Measurements from ENCODE around the gene LINGO4. TPM values are rescaled to one million over a fixed set of nuclear protein-coding genes. Genes with fewer than 3 reads are reported as not detected.

LINGO4 gene
- total and polyA plus RNA-seq, 2 of the 13 experiments (the other 11 are each of a cell fraction or from before 2014, with no cell fraction given) = 0.02 to 0.05 TPM

DNA sequence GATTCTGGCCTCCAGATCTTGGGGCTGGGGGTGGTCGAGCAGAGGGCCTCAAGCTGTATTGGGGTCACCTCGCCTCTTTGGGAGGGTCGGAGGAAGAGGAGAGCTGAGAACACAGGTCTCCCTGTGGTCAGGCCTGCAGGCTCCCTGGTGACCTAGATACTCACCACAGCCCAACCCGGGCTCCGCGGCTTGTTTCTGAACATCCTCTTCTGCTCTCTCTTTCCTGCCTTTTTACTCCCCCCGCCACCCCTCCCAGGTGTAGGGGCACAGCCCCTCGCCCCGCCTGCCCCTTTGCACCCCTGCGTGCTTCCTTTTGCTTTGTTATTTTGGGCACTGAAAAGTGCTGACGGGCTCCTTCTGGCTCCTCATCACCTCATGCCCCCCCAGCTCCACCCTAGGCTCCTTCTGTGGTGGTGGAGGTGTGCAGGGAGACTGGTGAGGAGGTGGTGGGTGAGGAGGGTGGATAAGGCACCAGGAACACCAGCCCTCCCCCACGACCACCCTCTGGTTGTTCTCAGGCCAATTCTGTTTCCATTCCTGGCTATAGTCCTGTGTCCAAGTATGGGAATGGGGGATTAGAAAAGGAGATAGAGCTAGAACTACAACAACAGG lies 10.6 kb upstream of the LINGO4 start:
- ChIA-PET POLR2A (no interaction called here), CTCF (ENCODE audit: low intra/inter-chr PET ratio, low total read pairs) (no interaction called here)
- WGBS (ENCODE audit: low lambda C conversion rate) = 87% methylated on average over 12 of the region's 12 CpGs
- Histone ChIP-seq H3K79me2 (ENCODE audit: insufficient read depth, low read length) (no peaks in the 10 kb centered on the region), H3K4me2 (ENCODE audit: low read depth, low read length) (no peak overlapping the region), H2AFZ (ENCODE audit: low read length) (no peak overlapping the region), H4K20me1 (ENCODE audit: insufficient read depth, low read length) (no peaks in the 10 kb centered on the region), H3K4me3 (replicated peaks in 1 of 3; ENCODE audit: insufficient read depth in 1 of 3, low read depth in 2 of 3, low read length in 3 of 3) (no peak overlapping the region), H3K4me1 (ENCODE audit: insufficient read depth, low read length) (no peaks in the 10 kb centered on the region), H3K36me3 (replicated peaks in 1 of 2; ENCODE audit: control insufficient read depth in 1 of 2, insufficient read depth in 2 of 2, low read length in 2 of 2) (no peaks in the 10 kb centered on the region), H3K27me3 (ENCODE audit: control insufficient read depth in 1 of 2, insufficient read depth in 2 of 2, low read length in 2 of 2) (no peaks in the 10 kb centered on the region), H3K9ac (ENCODE audit: insufficient read depth, low read depth, low read length) (no peak overlapping the region), H3K9me3 (ENCODE audit: low read length) (no peaks in the 10 kb centered on the region), H3K27ac (ENCODE audit: extremely low read length, insufficient read depth, low read length) (no peak overlapping the region)
- FAIRE-seq (no peak), DNase-seq (ENCODE audit: low spot score) (no peak), ATAC-seq (no peak)
- intact Hi-C loops (cut with micrococcal nuclease; ENCODE audit: unreplicated experiment) (no loop called here), in situ Hi-C loops (cut with HindIII; ENCODE audit: extremely low pct_ligation_motif_present, low pct_unique_long_range_greater_than_20kb) (no loop called here)
- TF ChIP-seq ZNF761 (CRISPR knock-in tag; conservative IDR thresholded peaks at IDR 0.05) = no peak
- BruUV-seq (replicated peaks) = no TSS peak

DNA sequence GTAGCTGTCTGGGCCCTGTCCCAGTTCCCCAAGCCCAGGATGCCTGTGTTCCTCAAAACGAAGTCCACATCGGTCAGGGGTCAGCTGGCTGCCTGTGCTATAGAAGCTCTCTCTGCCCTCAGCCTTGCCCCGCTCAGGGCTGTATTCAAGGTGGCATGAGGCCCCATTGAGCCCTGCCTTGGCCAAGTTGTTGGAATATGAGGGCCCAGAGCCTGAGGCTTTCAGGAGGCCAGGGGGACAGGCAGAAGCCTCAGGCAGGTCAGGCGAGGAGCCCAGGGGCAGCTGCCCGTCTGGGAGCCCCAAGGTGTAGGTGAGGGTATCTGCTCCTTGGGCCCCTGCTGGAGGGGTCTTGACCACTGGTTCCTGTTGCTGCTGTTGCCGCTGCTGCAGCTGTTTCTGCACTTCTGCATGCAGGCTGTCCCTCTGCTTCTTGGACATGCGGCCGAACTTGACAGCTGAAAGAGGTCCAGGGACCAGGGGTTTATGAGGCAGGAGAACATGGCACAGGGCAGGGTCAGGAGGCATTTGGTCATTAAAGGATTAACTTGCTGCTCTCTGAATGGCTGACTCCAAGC lies 9.8 kb upstream of the LINGO4 start:
- no peaks in the 10 kb centered on the region for H3K36me3 ChIP-seq (replicated peaks in 1 of 2; ENCODE audit: control insufficient read depth in 1 of 2, insufficient read depth in 2 of 2, low read length in 2 of 2)
- H3K9me3 ChIP-seq (ENCODE audit: low read length) = no peaks in the 10 kb centered on the region
- no peak for DNase-seq (ENCODE audit: low spot score)
- no peaks in the 10 kb centered on the region for H4K20me1 ChIP-seq (ENCODE audit: insufficient read depth, low read length)
- BruUV-seq (replicated peaks) = no TSS peak
- no peak for FAIRE-seq
- in situ Hi-C loops (cut with HindIII; ENCODE audit: extremely low pct_ligation_motif_present, low pct_unique_long_range_greater_than_20kb) = no loop called here
- H3K4me3 ChIP-seq (replicated peaks in 1 of 3; ENCODE audit: insufficient read depth in 1 of 3, low read depth in 2 of 3, low read length in 3 of 3) = no peak overlapping the region
- H2AFZ ChIP-seq (ENCODE audit: low read length) = no peak overlapping the region
- no peak overlapping the region for H3K9ac ChIP-seq (ENCODE audit: insufficient read depth, low read depth, low read length)
- no peak for ATAC-seq
- WGBS (ENCODE audit: low lambda C conversion rate) = 88% methylated on average over 4 of the region's 8 CpGs
- ChIA-PET POLR2A (no interaction called here), CTCF (ENCODE audit: low intra/inter-chr PET ratio, low total read pairs) (no interaction called here)
- H3K79me2 ChIP-seq (ENCODE audit: insufficient read depth, low read length) = no peaks in the 10 kb centered on the region
- 0 out of 2 replicates have a peak, but pooled peaks cover under 1% of the 10 kb centered on the region for H3K4me1 ChIP-seq (ENCODE audit: insufficient read depth, low read length)
- no peak overlapping the region for H3K4me2 ChIP-seq (ENCODE audit: low read depth, low read length)
- intact Hi-C loops (cut with micrococcal nuclease; ENCODE audit: unreplicated experiment) = no loop called here
- no peaks in the 10 kb centered on the region for H3K27me3 ChIP-seq (ENCODE audit: control insufficient read depth in 1 of 2, insufficient read depth in 2 of 2, low read length in 2 of 2)
- H3K27ac ChIP-seq (ENCODE audit: extremely low read length, insufficient read depth, low read length) = no peak overlapping the region
- TF ChIP-seq EP300 (IDR thresholded peaks at IDR 0.05; ENCODE audit: low read depth in 2 of 2, low read length in 2 of 2) (no peak), EP300 (CRISPR knock-in tag; IDR thresholded peaks at IDR 0.05; ENCODE audit: borderline replicate concordance) (no peak), HOXA5 (CRISPR knock-in tag; IDR thresholded peaks at IDR 0.05) (no peak), SIN3B (IDR thresholded peaks at IDR 0.05; ENCODE audit: low read length) (no peak), GATAD2A (CRISPR knock-in tag; IDR thresholded peaks at IDR 0.05) (no peak), PHF5A (CRISPR knock-in tag; IDR thresholded peaks at IDR 0.05; ENCODE audit: low read depth, unreplicated experiment) (no peak), DPF2 (CRISPR knock-in tag; IDR thresholded peaks at IDR 0.05; ENCODE audit: borderline replicate concordance, low read depth) (no peak), GABPB1 (CRISPR knock-in tag; IDR thresholded peaks at IDR 0.05) (no peak), ATM (IDR thresholded peaks at IDR 0.05; ENCODE audit: borderline replicate concordance) (no peak), ZKSCAN1 (IDR thresholded peaks at IDR 0.05; ENCODE audit: low read length) (no peak)
- TF ChIP-seq, protein P1, sequence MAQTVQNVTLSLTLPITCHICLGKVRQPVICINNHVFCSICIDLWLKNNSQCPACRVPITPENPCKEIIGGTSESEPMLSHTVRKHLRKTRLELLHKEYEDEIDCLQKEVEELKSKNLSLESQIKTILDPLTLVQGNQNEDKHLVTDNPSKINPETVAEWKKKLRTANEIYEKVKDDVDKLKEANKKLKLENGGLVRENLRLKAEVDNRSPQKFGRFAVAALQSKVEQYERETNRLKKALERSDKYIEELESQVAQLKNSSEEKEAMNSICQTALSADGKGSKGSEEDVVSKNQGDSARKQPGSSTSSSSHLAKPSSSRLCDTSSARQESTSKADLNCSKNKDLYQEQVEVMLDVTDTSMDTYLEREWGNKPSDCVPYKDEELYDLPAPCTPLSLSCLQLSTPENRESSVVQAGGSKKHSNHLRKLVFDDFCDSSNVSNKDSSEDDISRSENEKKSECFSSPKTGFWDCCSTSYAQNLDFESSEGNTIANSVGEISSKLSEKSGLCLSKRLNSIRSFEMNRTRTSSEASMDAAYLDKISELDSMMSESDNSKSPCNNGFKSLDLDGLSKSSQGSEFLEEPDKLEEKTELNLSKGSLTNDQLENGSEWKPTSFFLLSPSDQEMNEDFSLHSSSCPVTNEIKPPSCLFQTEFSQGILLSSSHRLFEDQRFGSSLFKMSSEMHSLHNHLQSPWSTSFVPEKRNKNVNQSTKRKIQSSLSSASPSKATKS (CRISPR knock-in tag; IDR thresholded peaks at IDR 0.05) = no peak

Measured in HepG2 (cell line).